ENCODE results near the gene NTSR1. TPM values are rescaled to one million over a fixed set of nuclear protein-coding genes. Genes with fewer than 3 reads are reported as not detected.

NTSR1 gene
- total and polyA plus RNA-seq, 2 of the 13 experiments (the other 11 are each of a cell fraction or from before 2014, with no cell fraction given): 0.09 to 0.12 TPM

DNA sequence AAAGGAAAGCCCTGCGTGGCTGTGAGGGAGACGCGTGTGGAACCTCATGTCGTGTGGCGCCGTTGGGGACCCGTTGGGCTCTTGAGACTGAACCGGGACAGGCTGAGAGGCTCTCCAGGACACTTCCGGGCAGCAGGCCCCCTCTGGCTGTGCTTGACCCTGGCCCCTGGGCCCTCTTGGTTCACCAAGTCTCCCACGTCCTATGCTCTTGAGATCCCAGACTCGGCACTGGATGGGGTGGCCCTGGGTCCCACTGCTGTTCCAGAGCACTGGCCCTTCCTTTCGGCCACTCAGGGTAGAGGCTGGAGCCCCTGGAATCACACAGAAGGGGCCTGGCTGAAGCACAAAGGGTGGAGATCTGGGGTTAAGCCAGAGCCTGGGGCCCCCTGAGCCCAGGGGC, 30.4 kb downstream of the NTSR1 start:
- H3K36me3 ChIP-seq (replicated peaks in 1 of 2; ENCODE audit: control insufficient read depth in 1 of 2, insufficient read depth in 2 of 2, low read length in 2 of 2): no peaks in the 10 kb centered on the region
- peaks cover 67 to 97% of the 10 kb centered on the region in 2 experiments for H3K27me3 ChIP-seq (ENCODE audit: control insufficient read depth in 1 of 2, insufficient read depth in 2 of 2, low read length in 2 of 2)
- no peaks in the 10 kb centered on the region for H3K9me3 ChIP-seq (ENCODE audit: low read length)
- no peak for TF ChIP-seq GATAD1 (CRISPR knock-in tag; IDR thresholded peaks at IDR 0.05)
- TF ChIP-seq ZNF782 (CRISPR knock-in tag; IDR thresholded peaks at IDR 0.05; ENCODE audit: borderline replicate concordance): no peak
- TF ChIP-seq, protein P1, sequence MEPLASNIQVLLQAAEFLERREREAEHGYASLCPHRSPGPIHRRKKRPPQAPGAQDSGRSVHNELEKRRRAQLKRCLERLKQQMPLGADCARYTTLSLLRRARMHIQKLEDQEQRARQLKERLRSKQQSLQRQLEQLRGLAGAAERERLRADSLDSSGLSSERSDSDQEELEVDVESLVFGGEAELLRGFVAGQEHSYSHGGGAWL (CRISPR knock-in tag; IDR thresholded peaks at IDR 0.05): no peak
- TF ChIP-seq, protein P2, sequence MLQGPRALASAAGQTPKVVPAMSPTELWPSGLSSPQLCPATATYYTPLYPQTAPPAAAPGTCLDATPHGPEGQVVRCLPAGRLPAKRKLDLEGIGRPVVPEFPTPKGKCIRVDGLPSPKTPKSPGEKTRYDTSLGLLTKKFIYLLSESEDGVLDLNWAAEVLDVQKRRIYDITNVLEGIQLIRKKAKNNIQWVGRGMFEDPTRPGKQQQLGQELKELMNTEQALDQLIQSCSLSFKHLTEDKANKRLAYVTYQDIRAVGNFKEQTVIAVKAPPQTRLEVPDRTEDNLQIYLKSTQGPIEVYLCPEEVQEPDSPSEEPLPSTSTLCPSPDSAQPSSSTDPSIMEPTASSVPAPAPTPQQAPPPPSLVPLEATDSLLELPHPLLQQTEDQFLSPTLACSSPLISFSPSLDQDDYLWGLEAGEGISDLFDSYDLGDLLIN (CRISPR knock-in tag; IDR thresholded peaks at IDR 0.05; ENCODE audit: borderline replicate concordance): no peak
- no peak for TF ChIP-seq SMYD3 (CRISPR knock-in tag; IDR thresholded peaks at IDR 0.05)
- TF ChIP-seq, protein P3, sequence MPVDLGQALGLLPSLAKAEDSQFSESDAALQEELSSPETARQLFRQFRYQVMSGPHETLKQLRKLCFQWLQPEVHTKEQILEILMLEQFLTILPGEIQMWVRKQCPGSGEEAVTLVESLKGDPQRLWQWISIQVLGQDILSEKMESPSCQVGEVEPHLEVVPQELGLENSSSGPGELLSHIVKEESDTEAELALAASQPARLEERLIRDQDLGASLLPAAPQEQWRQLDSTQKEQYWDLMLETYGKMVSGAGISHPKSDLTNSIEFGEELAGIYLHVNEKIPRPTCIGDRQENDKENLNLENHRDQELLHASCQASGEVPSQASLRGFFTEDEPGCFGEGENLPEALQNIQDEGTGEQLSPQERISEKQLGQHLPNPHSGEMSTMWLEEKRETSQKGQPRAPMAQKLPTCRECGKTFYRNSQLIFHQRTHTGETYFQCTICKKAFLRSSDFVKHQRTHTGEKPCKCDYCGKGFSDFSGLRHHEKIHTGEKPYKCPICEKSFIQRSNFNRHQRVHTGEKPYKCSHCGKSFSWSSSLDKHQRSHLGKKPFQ (CRISPR knock-in tag; IDR thresholded peaks at IDR 0.05; ENCODE audit: insufficient replicate concordance): no peak
- no peak for TF ChIP-seq KDM5B (CRISPR knock-in tag; IDR thresholded peaks at IDR 0.05; ENCODE audit: borderline replicate concordance)
- no peak overlapping the region for H3K9ac ChIP-seq (ENCODE audit: insufficient read depth, low read depth, low read length)
- no peak for ATAC-seq
- no TSS peak for BruUV-seq (replicated peaks)
- no peak overlapping the region for H3K27ac ChIP-seq (ENCODE audit: extremely low read length, insufficient read depth, low read length)
- H3K4me2 ChIP-seq (ENCODE audit: low read depth, low read length): no peak overlapping the region
- POLR2A ChIA-PET: interaction anchor here (1.1 kb wide), 1 partner anchor 115 kb away, joined by 3 read pairs; no protein-coding TSS in a partner anchor
- H3K4me3 ChIP-seq (replicated peaks in 1 of 3; ENCODE audit: insufficient read depth in 1 of 3, low read depth in 2 of 3, low read length in 3 of 3): no peak overlapping the region
- no peak for DNase-seq (ENCODE audit: low spot score)
- no peaks in the 10 kb centered on the region for H3K79me2 ChIP-seq (ENCODE audit: insufficient read depth, low read length)
- no peaks in the 10 kb centered on the region; the same call in 1 of the 2 replicates for H4K20me1 ChIP-seq (ENCODE audit: insufficient read depth, low read length)
- intact Hi-C loops (cut with micrococcal nuclease; ENCODE audit: unreplicated experiment): no loop called here
- WGBS (ENCODE audit: low lambda C conversion rate): 51% methylated on average over 12 of the region's 12 CpGs
- FAIRE-seq: no peak
- H3K4me1 ChIP-seq (ENCODE audit: insufficient read depth, low read length): peaks cover 11% of the 10 kb centered on the region; the same call in 1 of the 2 replicates
- CTCF ChIA-PET (ENCODE audit: low intra/inter-chr PET ratio, low total read pairs): no interaction called here
- in situ Hi-C loops (cut with HindIII; ENCODE audit: extremely low pct_ligation_motif_present, low pct_unique_long_range_greater_than_20kb): no loop called here
- H2AFZ ChIP-seq (ENCODE audit: low read length): no peak overlapping the region
